ENCODE data around the gene INSC.

- TF ChIP-seq EZH2phosphoT487 (IDR thresholded peaks at IDR 0.05; ENCODE audit: borderline replicate concordance) (no peak), TCF7L2 (IDR thresholded peaks at IDR 0.05; ENCODE audit: borderline replicate concordance, extremely low read depth, insufficient read depth, insufficient read length) (no peak), POLR2A (IDR thresholded peaks at IDR 0.05; ENCODE audit: borderline replicate concordance, extremely low read depth, insufficient read depth, insufficient read length) (no peak), ZNF274 (IDR thresholded peaks at IDR 0.05; ENCODE audit: low read depth, low read length) (no peak), POLR2AphosphoS5 (IDR thresholded peaks at IDR 0.05; ENCODE audit: low read depth, low read length) (no peak), CTCF (IDR thresholded peaks at IDR 0.05 in 2 of 3, conservative IDR thresholded peaks at IDR 0.05 in 1 of 3; ENCODE audit: borderline replicate concordance in 1 of 3, insufficient read depth in 1 of 3, low read depth in 2 of 3, low read length in 2 of 3) (no peak), ATF3 (IDR thresholded peaks at IDR 0.05) (no peak), SIN3A (IDR thresholded peaks at IDR 0.05; ENCODE audit: low read depth) (no peak)
Measured at GRCh38 chr11:15143855-15144254, 29.1 kb downstream of the INSC start.

Measured in HCT116 (cell line).